Kidney glomerular epithelial cell (primary cell): ENCODE results near the gene OLIG1.

Source experiments
- DNase-seq: peaks from one replicate; lab custom pipeline; 2025; lab: John Stamatoyannopoulos, UW

OLIG1 gene

DNA sequence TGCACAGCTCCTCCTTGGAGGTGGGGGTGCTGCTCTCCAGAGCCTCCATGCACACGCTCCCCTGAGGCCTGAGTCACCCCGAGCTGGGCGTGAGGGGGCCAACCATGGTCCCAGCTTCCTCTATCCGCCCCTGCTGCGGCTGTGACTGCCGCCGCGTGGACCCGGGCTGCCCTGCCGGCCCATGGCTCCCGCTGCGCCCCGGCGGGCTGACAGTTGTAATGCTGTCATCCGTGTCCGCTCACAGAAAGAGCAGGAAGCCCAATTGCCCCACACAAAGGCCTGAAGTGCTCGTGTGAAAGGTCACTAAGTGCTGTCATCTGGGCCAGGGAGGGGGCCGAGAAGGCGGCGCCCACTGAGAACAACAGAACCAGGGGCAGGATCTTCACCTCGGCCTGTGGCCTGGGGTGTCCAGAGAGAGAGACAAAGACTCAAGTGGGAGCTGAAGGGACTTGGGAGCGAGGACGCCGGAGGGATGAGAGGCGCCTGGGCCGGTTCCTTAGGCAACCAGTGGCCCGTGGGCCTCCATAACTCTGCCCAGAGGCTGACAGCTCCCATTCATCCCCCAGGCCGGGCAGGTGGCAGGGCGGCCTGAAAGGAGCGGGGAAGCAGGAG, 31.5 kb downstream of the OLIG1 start:
- no peak for DNase-seq

DNA sequence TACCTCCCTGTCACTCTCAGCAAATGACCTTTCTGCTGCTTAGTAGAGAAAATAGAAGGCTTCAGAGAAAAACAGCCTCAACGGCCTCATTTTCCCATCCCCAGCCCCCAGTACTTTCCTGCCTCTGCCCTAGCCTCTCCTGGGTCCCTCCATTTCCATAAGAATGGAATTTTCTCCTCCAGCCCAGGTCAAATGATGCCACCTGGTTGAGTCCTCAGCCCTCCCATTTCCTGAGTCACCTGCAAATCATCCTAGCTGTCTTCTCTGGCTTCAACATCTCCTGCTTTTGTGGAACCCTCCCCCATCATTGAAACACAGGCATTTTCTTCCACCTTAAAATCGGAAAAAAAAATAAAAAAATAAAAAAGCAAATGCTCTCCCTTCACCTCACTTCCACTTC, 35.1 kb downstream of the OLIG1 start:
- no peak for DNase-seq

DNA sequence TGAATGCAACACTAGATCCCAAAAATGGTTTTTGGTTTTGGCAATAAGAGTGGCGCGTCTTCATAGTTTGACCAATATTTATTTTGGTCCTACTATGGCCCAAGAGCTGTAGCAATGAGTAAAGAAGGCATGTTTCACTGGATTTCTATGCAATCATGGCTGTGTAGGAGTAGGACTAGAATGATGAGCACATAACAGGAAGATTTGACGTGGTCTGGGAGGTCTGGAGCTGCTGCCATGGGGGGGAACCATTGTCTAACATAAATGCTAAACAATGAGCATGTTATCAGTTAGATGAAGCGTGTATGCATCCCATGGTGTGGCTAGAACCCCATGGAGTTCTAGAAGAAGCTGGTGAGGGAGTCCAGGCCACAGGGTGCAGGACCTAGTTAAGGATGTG, 38.3 kb downstream of the OLIG1 start:
- no peak for DNase-seq

DNA sequence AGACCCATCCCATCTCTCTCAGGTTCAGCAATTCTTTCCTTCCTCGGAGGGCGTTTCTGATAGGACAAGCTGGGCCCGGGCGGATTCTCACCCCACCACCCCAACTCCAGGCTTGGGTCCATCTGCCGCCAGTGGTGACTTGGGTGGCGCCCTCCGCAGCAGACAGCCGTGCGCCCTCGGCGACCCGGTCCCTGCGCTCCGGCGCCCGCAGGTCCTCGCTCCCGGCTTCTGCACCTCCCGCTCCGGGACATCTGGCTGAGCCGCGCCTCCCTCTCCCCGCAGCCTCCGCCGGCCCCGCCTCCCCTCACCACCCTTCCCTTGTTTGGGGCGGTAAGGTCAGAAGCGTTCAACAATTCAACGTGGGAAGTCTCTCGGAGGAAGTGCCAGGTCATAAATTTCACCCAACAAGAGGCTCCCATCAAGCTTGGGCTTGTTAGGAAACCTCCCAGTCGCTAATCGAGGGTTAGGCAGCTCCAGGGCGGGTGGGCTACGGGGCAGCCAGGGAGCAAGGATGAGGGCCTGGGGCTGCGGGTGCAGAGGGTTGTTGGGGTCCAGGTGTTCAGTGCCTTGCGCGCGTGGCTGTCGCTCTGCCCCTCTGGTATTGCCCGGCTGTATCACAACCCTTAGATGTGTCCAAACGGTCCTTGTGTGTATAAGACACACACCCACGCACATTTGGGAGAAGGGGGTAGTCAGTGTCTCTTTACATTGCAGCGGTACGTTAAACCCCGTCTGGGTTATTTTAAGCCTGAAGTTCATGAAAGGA, 39.8 kb downstream of the OLIG1 start:
- DNase-seq: no peak

DNA sequence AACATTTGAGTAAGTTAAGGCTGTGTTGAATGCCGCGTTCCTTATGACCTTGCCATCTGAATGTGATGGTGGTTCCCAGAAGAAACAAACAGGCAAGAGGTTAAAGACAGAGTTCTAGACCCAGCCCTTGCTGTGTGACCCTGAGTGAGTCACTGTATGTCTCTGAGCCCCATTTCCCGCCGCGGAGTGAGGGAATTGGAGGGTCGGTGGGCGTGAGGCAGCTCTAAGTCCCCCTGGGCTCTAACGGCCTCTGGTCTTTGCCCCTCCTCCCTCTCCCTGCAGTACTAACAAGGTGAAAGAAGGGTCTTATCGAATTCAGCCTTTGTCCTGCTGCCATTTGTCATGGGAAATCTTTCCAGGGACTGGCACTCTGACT, 40.4 kb downstream of the OLIG1 start:
- no peak for DNase-seq

DNA sequence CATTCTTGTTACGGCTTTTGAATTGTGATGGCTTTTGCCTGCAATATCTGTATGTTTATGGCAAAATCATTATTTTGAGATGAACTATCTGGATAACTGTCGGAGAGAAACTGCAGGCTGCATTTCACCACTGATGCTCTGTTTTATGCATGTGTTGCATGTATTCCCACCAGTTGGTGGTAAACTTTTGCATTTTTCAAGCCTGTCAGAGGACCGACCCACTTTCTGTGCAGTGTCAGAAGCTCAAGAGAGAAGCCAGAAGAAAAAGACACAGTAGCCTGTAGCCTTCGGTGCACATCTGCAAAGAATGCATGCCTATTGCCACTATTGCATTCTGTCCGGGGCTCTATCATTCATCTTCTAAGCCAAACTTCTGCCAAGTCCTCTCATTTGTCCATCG, 41.6 kb downstream of the OLIG1 start:
- no peak for DNase-seq

DNA sequence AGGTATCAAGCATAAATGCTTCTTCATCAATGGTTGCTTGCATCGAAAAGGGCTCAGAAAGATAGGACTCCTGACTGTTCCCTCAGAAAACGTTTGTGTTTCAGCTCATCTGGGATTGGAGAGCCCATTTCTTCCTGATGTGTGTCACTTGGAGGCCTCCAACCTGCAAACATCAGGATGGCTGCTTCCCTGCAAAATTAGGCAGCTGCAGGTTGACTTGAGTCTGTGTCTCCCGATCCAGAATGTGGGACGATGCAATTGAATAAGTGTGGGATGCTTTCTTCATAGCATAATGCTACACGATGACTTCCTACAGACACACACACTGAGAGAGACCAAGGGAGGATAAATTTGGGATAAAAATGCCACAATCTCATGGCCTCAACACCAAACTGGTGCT, 42.2 kb downstream of the OLIG1 start:
- no peak for DNase-seq

DNA sequence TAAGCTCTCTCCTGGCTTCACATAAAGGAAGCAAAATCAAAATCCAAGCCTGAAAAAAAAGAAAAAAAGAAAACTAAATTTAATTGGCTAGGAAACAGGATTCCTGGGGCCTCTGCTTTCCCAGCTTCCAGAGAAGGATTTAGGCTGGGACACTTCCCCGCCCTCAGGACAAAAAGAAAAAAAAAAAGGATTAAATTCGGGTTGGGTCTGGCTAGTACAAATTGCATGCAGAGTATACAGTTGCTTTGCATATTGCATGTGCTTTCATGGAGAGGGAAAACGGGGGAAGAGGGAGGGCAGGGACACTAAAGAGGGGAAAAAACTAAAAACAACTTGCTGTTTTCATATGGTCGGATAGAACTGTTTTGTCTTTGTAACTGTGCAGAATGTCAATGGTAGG, 42.7 kb downstream of the OLIG1 start:
- no peak for DNase-seq

DNA sequence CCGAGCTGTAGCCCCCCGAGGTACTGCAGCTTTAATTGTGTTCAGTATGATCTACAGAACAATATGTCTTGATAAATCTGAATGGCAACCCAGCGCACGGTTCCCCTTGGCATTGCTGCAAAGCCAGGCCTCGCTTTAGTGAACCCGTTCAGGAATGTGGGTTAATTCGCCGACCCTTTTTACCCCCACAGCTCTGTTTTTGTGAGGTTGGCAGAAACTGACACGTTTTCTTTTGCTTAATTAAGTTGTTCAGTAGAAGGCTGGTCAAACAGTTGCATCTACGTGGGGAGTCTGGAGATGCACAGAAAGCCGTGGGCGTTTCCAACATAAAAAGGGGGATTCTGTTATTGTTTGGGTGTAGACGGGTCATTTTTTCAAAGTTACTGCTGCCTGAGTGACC, 43.2 kb downstream of the OLIG1 start:
- DNase-seq: no peak

DNA sequence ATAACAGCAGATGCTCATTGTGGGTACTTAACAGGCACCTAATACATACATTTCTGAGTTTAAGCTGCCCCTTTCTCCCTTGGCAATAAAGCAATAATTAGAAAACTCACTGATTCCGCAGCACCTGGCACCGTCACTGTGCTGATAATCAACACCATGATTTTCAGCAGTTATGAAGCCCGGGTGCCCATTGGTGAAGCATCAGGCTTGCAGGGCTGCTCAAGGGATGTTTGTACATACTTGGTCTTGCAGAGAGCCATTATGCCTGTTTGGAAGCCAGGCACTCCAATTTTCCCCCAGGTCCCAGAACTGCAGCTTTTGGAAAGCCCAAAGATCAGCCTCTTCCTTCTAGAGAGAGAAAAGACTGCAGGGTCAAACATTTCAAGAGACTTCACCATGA, 44.3 kb downstream of the OLIG1 start:
- DNase-seq: no peak

DNA sequence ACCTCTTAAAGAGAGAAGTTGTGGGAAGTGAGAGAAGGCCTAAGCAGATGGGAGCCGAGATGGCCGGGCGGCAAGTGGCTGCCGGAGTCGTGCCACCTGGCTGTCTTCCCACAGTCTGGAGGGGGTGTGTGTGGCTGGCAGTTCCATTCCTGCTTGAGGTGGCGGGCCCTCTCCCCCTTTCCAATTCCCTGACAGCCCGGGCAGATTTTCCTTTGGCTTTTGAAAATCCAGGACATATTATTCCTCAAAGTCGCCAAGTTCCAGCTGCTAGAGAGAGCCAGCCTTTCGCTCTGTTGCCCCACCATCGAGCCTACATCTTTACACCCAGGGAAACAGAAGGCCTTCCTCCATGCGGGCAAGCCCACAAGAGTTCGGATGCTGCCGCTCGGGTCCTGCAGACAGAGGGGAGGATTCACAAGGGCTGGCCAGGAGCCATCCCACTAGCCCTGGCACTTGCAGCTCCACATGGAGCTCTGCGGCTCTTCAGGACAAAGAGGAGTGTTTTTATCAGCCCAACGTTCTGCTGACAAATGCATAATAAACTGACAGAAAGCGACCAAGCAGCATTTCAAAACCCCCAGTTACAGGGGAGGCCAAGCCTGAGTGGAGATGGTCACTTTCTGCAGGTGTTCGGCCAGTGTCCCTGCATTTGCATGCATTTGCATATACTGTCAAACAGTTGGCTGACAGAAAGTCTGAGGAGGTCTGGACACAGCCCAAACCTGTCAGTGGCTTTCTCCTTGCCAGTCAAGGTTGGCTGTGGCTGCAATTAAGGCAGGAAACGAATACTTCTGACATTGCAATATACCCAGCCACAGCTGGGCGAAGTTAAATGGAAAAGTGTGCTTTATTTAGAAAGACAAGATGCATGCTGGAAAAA, 45.9 kb downstream of the OLIG1 start:
- no peak for DNase-seq

DNA sequence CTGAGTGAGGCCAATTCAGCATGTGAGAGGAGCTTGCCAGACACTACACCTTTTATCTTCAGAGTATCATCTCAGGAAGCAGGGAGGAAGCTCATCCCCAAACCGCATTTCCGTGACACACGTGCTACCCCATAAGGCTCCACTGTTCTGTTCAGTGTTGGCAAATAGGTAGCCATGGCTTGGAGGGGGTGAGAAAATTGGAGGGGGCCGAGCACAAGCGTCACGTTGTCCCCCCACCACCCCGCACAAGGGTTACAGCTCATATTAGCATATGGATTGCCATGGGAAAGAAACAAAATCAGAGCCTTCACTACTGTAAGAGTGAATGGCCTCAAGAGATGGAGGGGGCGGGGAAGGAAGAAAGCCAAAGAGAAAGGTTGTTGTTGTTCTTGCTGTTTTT, 46.7 kb downstream of the OLIG1 start:
- DNase-seq: no peak

DNA sequence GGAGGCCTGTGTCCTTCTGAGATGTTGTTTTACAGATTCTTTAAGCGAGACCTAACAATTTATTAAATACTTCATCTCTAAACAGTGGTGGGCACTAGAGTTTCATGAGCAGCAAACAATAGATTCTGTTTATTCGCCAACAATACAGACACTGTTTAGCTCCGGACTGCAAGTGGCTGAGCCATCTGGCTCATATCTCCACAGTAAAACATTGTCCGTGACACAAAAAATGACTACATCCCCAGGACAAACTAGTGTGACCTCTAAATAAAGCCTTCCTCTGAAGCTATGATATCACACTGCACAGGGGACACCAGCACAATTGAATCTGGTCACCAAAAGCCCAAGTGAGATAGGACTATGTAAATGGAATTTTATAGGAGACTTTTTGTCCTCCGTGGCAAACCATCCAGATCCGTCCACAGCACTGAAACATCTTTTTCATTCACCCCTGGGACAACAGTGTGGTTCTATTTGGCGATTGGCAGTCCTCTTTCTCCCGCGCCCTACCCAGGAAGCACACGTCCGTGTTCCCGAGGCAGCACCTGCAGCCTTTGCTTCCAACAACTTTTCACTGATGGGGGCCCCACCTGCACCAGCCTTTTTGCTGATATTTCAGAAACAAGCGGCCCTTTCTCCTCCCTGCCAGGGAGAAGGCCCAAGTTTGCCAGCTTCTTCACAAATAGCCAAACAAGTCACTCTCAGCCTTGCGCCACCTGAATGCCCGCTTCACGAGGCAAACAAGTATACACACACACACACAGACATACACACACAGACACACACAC, 47.4 kb downstream of the OLIG1 start:
- no peak for DNase-seq
